GM12878 (cell line): ENCODE measurements around the gene DNAJC22. TPM values are rescaled to one million over a fixed set of nuclear protein-coding genes. Genes with fewer than 3 reads are reported as not detected.

ENCODE experiments used
- ASH2L ChIP-seq: fragments of 300-600, 200-600 bp; sonication (generic); IDR thresholded peaks from 2 replicates; pipeline ENCODE4 v1.6.1; 2017; ENCODE audit warnings: low read depth, mild to moderate bottlenecking, borderline replicate concordance
- KLF5 ChIP-seq: fragments of 450-650 bp; IDR thresholded peaks from 2 replicates; pipeline ENCODE4 v1.6.1; 2014; ENCODE audit warnings: mild to moderate bottlenecking; ENCODE audit not compliant: partially characterized antibody
- MEF2A ChIP-seq: IDR thresholded peaks from 2 replicates; pipeline ENCODE4 v1.6.1; 2011; ENCODE audit warnings: low read depth, mild to moderate bottlenecking, low read length, moderate library complexity; ENCODE audit not compliant: insufficient read depth
- MXI1 ChIP-seq: fragments of 150-350 bp; IDR thresholded peaks from 2 replicates; pipeline ENCODE4 v1.6.1; 2011; ENCODE audit warnings: low read depth, mild to moderate bottlenecking, inconsistent platforms, low read length, improper control_type of control experiment
- NBN ChIP-seq: fragments of 450-650 bp; IDR thresholded peaks from 2 replicates; pipeline ENCODE4 v1.6.1; 2016
- RB1 ChIP-seq: fragments of 450-650 bp; formaldehyde crosslinking; IDR thresholded peaks from 2 replicates; pipeline ENCODE4 v1.6.1; 2017; ENCODE audit warnings: mild to moderate bottlenecking, borderline replicate concordance
- RUNX3 ChIP-seq: IDR thresholded peaks from 2 replicates; pipeline ENCODE4 v1.6.1; 2012; ENCODE audit warnings: low read length, inconsistent platforms
- STAT1 ChIP-seq: fragments of 450-650 bp; conservative IDR thresholded peaks from 2 replicates; pipeline ENCODE4 v1.6.1; 2014; ENCODE audit warnings: antibody characterized with exemption, mild to moderate bottlenecking
- YY1 ChIP-seq: IDR thresholded peaks from 2 replicates; pipeline ENCODE4 v1.6.1; 2011; ENCODE audit warnings: low read depth, mild to moderate bottlenecking, low read length
- ZBTB4 ChIP-seq: fragments of 450-650 bp; formaldehyde crosslinking; IDR thresholded peaks from 2 replicates; pipeline ENCODE4 v1.4.0; 2022; ENCODE audit warnings: mild to moderate bottlenecking, moderate library complexity
- ZNF207 ChIP-seq: fragments of 450-650 bp; IDR thresholded peaks from 2 replicates; pipeline ENCODE4 v1.6.1; 2014; ENCODE audit warnings: antibody characterized with exemption, mild to moderate bottlenecking, borderline replicate concordance
- ZZZ3 ChIP-seq: IDR thresholded peaks from 2 replicates; pipeline ENCODE4 v1.6.1; 2011; ENCODE audit warnings: low read depth; ENCODE audit not compliant: control insufficient read depth, insufficient read length
- polyA plus RNA-seq, 11 experiments: library from polyadenylated mRNA; depleted of rRNA in 4 of 11; unstranded in 6 of 11; stranded (reverse) in 5 of 11; fragments of >200 nt; fragmentation: Nextera tagmentation in 4 of 11; fragmentation: Illumina TruSeq in 1 of 11; extraction: Ambion mirVana in 4 of 11; extraction: Trizol in 1 of 11; gene quantifications; 1 replicate in 1 of 11; 2 replicates in 10 of 11; pipeline versions ENCODE4 v1.2.1 to v1.2.3, GENCODE V29; 2011 to 2016; ENCODE audit warnings: inconsistent platforms in 2 of 11, missing spikeins in 2 of 11, low read depth in 1 of 11
- total RNA-seq, 4 experiments: library from RNA; depleted of rRNA in 3 of 4; stranded (reverse); fragments of >200 nt in 3 of 4; fragmentation: Illumina TruSeq in 1 of 4; extraction: Trizol in 1 of 4; gene quantifications; 2 replicates each; pipeline versions ENCODE4 v1.2.1 to v1.2.3, GENCODE V29; 2013 to 2021
- TF ChIP-seq, protein P1 (sequence below): IDR thresholded peaks from 2 replicates; pipeline ENCODE4 v1.6.1; 2012; ENCODE audit warnings: low read depth, low read length, improper control_type of control experiment
- TF ChIP-seq, protein P2 (sequence below): IDR thresholded peaks from 2 replicates; pipeline ENCODE4 v1.6.1; 2011; ENCODE audit warnings: borderline replicate concordance, low read depth, mild to moderate bottlenecking, moderate library complexity, low read length; ENCODE audit not compliant: insufficient read depth, poor library complexity, severe bottlenecking

Gene DNAJC22
- total and polyA plus RNA-seq, 10 of the 15 experiments (the other 5 are each of a cell fraction or from before 2014, with no cell fraction given) = 0.06 to 0.61 (median 0.13) TPM; not detected in 3

- TF ChIP-seq, protein P1, sequence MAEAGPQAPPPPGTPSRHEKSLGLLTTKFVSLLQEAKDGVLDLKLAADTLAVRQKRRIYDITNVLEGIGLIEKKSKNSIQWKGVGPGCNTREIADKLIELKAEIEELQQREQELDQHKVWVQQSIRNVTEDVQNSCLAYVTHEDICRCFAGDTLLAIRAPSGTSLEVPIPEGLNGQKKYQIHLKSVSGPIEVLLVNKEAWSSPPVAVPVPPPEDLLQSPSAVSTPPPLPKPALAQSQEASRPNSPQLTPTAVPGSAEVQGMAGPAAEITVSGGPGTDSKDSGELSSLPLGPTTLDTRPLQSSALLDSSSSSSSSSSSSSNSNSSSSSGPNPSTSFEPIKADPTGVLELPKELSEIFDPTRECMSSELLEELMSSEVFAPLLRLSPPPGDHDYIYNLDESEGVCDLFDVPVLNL = peak; percentile 55; the same call in 1 of the 2 replicates
- TF ChIP-seq YY1 (peak; percentile 51; the same call in 1 of the 2 replicates), STAT1 (0 out of 2 replicates have a peak, but pooled peaks have one; percentile 79), MXI1 (peak; percentile 67), MEF2A (0 out of 2 replicates have a peak, but pooled peaks have one; percentile 15), NBN (no peak), ZBTB4 (no peak), RUNX3 (no peak), ASH2L (peak; percentile 82), ZNF207 (peak; percentile 86), ZZZ3 (no peak), KLF5 (peak; percentile 58), RB1 (peak; percentile 96)
- TF ChIP-seq, protein P2, sequence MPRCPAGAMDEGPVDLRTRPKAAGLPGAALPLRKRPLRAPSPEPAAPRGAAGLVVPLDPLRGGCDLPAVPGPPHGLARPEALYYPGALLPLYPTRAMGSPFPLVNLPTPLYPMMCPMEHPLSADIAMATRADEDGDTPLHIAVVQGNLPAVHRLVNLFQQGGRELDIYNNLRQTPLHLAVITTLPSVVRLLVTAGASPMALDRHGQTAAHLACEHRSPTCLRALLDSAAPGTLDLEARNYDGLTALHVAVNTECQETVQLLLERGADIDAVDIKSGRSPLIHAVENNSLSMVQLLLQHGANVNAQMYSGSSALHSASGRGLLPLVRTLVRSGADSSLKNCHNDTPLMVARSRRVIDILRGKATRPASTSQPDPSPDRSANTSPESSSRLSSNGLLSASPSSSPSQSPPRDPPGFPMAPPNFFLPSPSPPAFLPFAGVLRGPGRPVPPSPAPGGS = no peak
Measured at GRCh38 chr12:49366652-49367380, 20.1 kb downstream of the DNAJC22 start (continued).
